ENCODE results near the gene CLINT1.

Gene CLINT1

GRCh38 chr5:157758706-157759105, 100.2 kb downstream of the CLINT1 start:
- no peak for DNase-seq (ENCODE audit: low read depth)

GRCh38 chr5:157756122-157756521, 102.8 kb downstream of the CLINT1 start:
- DNase-seq (ENCODE audit: low read depth) = no peak

- DNase-seq (ENCODE audit: low read depth) = no peak
Observed at GRCh38 chr5:157750320-157750719, 108.6 kb downstream of the CLINT1 start.

GRCh38 chr5:157749462-157749799, 109.5 kb downstream of the CLINT1 start:
- no peak for DNase-seq (ENCODE audit: low read depth)

GRCh38 chr5:157748760-157749461, 110.0 kb downstream of the CLINT1 start:
- DNase-seq (ENCODE audit: low read depth) = peak; percentile 82

GRCh38 chr5:157747766-157748700, 110.9 kb downstream of the CLINT1 start:
- DNase-seq (ENCODE audit: low read depth) = no peak

- DNase-seq (ENCODE audit: low read depth) = no peak
Observed at GRCh38 chr5:157747173-157747740, 111.7 kb downstream of the CLINT1 start.

- no peak for DNase-seq (ENCODE audit: low read depth)
Observed at GRCh38 chr5:157745041-157745456, 113.9 kb downstream of the CLINT1 start.

- no peak for DNase-seq (ENCODE audit: low read depth)
Observed at GRCh38 chr5:157744051-157745011, 114.6 kb downstream of the CLINT1 start.

- peak; percentile 48 for DNase-seq (ENCODE audit: low read depth)
Observed at GRCh38 chr5:157743163-157744050, 115.5 kb downstream of the CLINT1 start, which contains the start of gene LSM11. TSS of gene LSM11 (plus strand) at chr5:157743712. CDS start at chr5:157743751, 39 bp downstream.

- no peak for DNase-seq (ENCODE audit: low read depth)
Observed at GRCh38 chr5:157741131-157741530, 117.8 kb downstream of the CLINT1 start.

GRCh38 chr5:157740229-157740610, 118.7 kb downstream of the CLINT1 start:
- DNase-seq (ENCODE audit: low read depth) = no peak

GRCh38 chr5:157739388-157740228, 119.3 kb downstream of the CLINT1 start:
- DNase-seq (ENCODE audit: low read depth) = no peak

- DNase-seq (ENCODE audit: low read depth) = no peak
Observed at GRCh38 chr5:157735991-157736390, 123.0 kb downstream of the CLINT1 start.

Measured in HS-5 (cell line).